HepG2 (cell line): ENCODE data around the gene KLF16. TPM values are rescaled to one million over a fixed set of nuclear protein-coding genes. Genes with fewer than 3 reads are reported as not detected.
A peak's percentile ranks its signal among the peaks of the same experiment; 100 is the strongest.

Source experiments
- BRCA1 ChIP-seq: sonication (generic); formaldehyde crosslinking; IDR thresholded peaks from 2 replicates; pipeline ENCODE4 v1.4.0; 2020; ENCODE audit warnings: missing genetic modification reagents
- BRD4 ChIP-seq: sonication (generic); formaldehyde crosslinking; IDR thresholded peaks from 2 replicates; pipeline ENCODE4 v1.4.0; 2020; ENCODE audit warnings: missing genetic modification reagents
- ELF1 ChIP-seq: sonication (generic); formaldehyde crosslinking; IDR thresholded peaks from 2 replicates; pipeline ENCODE4 v1.4.0; 2020; ENCODE audit warnings: missing genetic modification reagents
- FOXO4 ChIP-seq: sonication (generic); formaldehyde crosslinking; conservative IDR thresholded peaks from 2 replicates; pipeline ENCODE4 v1.8.1; 2023; ENCODE audit warnings: missing genetic modification reagents
- HNF4A ChIP-seq: sonication (generic); formaldehyde crosslinking; IDR thresholded peaks from 2 replicates; pipeline ENCODE4 v1.4.0; 2020; ENCODE audit warnings: missing genetic modification reagents
- HNF4G ChIP-seq, 2 experiments: sonication (generic) in 1 of 2; formaldehyde crosslinking in 1 of 2; IDR thresholded peaks; 2 replicates each; pipeline versions ENCODE4 v1.4.0 to v1.6.1; 2011 to 2020; ENCODE audit warnings: borderline replicate concordance in 2 of 2, low read depth in 2 of 2, mild to moderate bottlenecking in 2 of 2, low read length in 1 of 2, missing genetic modification reagents in 1 of 2, moderate library complexity in 1 of 2
- MZF1 ChIP-seq: sonication (generic); formaldehyde crosslinking; IDR thresholded peaks from 2 replicates; pipeline ENCODE4 v1.8.1; 2023; ENCODE audit warnings: mild to moderate bottlenecking, missing genetic modification reagents, borderline replicate concordance
- NFYB ChIP-seq: sonication (generic); formaldehyde crosslinking; IDR thresholded peaks from 2 replicates; pipeline ENCODE4 v1.4.0; 2020; ENCODE audit warnings: missing genetic modification reagents
- RELA ChIP-seq: sonication (generic); formaldehyde crosslinking; IDR thresholded peaks from 2 replicates; pipeline ENCODE4 v1.4.0; 2020; ENCODE audit warnings: missing genetic modification reagents
- RFX3 ChIP-seq: IDR thresholded peaks from 2 replicates; pipeline ENCODE4 v1.6.1; 2016; ENCODE audit warnings: missing biosample characterization, missing genetic modification reagents
- SMAD9 ChIP-seq: sonication (generic); formaldehyde crosslinking; IDR thresholded peaks from 2 replicates; pipeline ENCODE4 v1.5.1; 2020; ENCODE audit warnings: mild to moderate bottlenecking, missing genetic modification reagents
- SP1 ChIP-seq, 2 experiments: fragments of 450-650 bp in 1 of 2; sonication (generic) in 1 of 2; formaldehyde crosslinking in 1 of 2; IDR thresholded peaks; 2 replicates each; pipeline versions ENCODE4 v1.4.0 to v1.6.1; 2016 to 2020; ENCODE audit warnings: missing genetic modification reagents in 1 of 2
- ZEB1 ChIP-seq: IDR thresholded peaks from 2 replicates; pipeline ENCODE4 v1.6.1; 2012; ENCODE audit warnings: mild to moderate bottlenecking, low read depth, inconsistent platforms; ENCODE audit not compliant: insufficient replicate concordance
- ZFP41 ChIP-seq: sonication (generic); formaldehyde crosslinking; IDR thresholded peaks from 2 replicates; pipeline ENCODE4 v1.4.0; 2020; ENCODE audit warnings: mild to moderate bottlenecking, missing genetic modification reagents, borderline replicate concordance
- ZMYM2 ChIP-seq: sonication (generic); formaldehyde crosslinking; IDR thresholded peaks from 2 replicates; pipeline ENCODE4 v1.8.0; 2022; ENCODE audit warnings: mild to moderate bottlenecking, missing genetic modification reagents
- ZNF225 ChIP-seq: sonication (generic); formaldehyde crosslinking; IDR thresholded peaks from 2 replicates; pipeline ENCODE4 v1.4.0; 2020; ENCODE audit warnings: mild to moderate bottlenecking, missing genetic modification reagents
- ZNF800 ChIP-seq: sonication (generic); formaldehyde crosslinking; IDR thresholded peaks from 2 replicates; pipeline ENCODE4 v1.4.0; 2020; ENCODE audit warnings: missing genetic modification reagents
- polyA plus RNA-seq, 8 experiments: library from polyadenylated mRNA; depleted of rRNA in 3 of 8; stranded (reverse) in 7 of 8; unstranded in 1 of 8; fragments of >200 nt; fragmentation: Illumina TruSeq in 4 of 8; extraction: Trizol in 4 of 8; gene quantifications; 2 replicates each; pipeline versions ENCODE4 v1.2.1 to v1.2.3, GENCODE V29; 2011 to 2016; ENCODE audit warnings: low read depth in 4 of 8, missing spikeins in 1 of 8, mixed read lengths in 1 of 8; ENCODE audit not compliant: insufficient read depth in 1 of 8
- total RNA-seq, 5 experiments: library from RNA; depleted of rRNA; stranded (reverse); fragments of >200 nt; fragmentation: Illumina TruSeq; extraction: Trizol; gene quantifications; 2 replicates each; pipeline ENCODE4 v1.2.3, GENCODE V29; 2016; ENCODE audit warnings: low read depth in 1 of 5
- TF ChIP-seq, protein P1 (sequence below): sonication (generic); formaldehyde crosslinking; IDR thresholded peaks from 2 replicates; pipeline ENCODE4 v1.4.0; 2020; ENCODE audit warnings: missing genetic modification reagents, borderline replicate concordance
- TF ChIP-seq, protein P2 (sequence below): sonication (generic); formaldehyde crosslinking; IDR thresholded peaks from 2 replicates; pipeline ENCODE4 v1.5.0; 2020; ENCODE audit warnings: missing genetic modification reagents

KLF16 gene
- total and polyA plus RNA-seq, 2 of the 13 experiments (the other 11 are each of a cell fraction or from before 2014, with no cell fraction given) = 3.5 to 6.7 TPM

DNA sequence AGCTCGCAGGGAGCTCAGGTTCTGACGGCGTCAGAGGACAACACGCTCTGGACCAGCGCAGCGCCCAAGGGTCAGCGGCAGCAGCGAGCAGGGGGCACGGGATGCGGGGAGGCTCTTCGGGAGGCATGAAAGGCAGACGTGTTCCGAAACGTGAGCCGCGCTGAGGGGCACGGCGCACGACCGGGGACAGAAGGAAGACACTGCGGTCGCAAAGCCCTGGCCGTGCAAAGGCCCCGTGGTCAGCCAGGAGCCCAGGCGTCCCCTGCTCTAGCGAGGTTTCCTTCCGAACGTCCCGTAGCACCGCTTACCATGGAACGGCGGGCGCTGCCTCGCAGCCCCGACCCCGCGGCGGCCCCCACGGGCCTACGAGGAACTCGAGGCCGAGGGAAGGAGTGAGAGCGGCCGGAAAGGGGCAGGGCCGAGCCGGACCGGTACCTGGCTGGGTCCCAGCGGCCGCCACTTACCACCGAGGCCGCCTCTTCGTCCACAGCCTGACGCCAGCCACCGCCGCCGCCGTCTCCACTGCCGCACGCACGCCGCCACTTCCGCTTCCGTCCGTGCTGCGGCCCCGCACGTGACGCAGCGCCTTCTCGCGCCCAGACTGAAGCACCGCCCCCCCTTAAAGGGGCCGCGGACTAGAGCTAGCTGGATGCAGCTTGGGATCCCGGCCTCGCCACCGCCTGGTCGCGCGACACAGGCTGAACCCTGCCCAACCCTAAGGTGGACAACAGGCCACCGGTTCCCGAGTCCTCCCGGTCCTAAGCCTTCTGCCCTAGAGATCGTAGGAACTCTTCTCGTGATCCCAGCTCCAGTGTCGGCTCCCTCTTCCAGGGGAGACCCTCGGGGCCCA is 12.5 kb upstream of the KLF16 start (continued):
- TF ChIP-seq ZNF800 (CRISPR knock-in tag) (0 out of 2 replicates have a peak, but pooled peaks have one; percentile 76), SMAD9 (CRISPR knock-in tag) (no peak), ELF1 (CRISPR knock-in tag) (peak; percentile 96), ZEB1 (peak; percentile 37), ZFP41 (CRISPR knock-in tag) (no peak; the same call in 1 of the 2 replicates), ZMYM2 (CRISPR knock-in tag) (0 out of 2 replicates have a peak, but pooled peaks have one; percentile 49), BRCA1 (CRISPR knock-in tag) (peak; percentile 64; the same call in 1 of the 2 replicates), SP1 (IDR thresholded peaks at IDR 0.05) (no peak), SP1 (CRISPR knock-in tag; IDR thresholded peaks at IDR 0.05) (peak; percentile 96), ZNF225 (CRISPR knock-in tag) (peak; percentile 56; the same call in 1 of the 2 replicates), FOXO4 (CRISPR knock-in tag) (no peak), MZF1 (CRISPR knock-in tag) (no peak), HNF4A (CRISPR knock-in tag) (no peak), BRD4 (CRISPR knock-in tag) (peak; percentile 78), HNF4G (IDR thresholded peaks at IDR 0.05; ENCODE audit: borderline replicate concordance, low read depth, low read length) (no peak), HNF4G (CRISPR knock-in tag; IDR thresholded peaks at IDR 0.05; ENCODE audit: borderline replicate concordance, low read depth) (no peak), RELA (peak; percentile 96), NFYB (CRISPR knock-in tag) (no peak), RFX3 (CRISPR knock-in tag) (no peak)
- TF ChIP-seq, protein P1, sequence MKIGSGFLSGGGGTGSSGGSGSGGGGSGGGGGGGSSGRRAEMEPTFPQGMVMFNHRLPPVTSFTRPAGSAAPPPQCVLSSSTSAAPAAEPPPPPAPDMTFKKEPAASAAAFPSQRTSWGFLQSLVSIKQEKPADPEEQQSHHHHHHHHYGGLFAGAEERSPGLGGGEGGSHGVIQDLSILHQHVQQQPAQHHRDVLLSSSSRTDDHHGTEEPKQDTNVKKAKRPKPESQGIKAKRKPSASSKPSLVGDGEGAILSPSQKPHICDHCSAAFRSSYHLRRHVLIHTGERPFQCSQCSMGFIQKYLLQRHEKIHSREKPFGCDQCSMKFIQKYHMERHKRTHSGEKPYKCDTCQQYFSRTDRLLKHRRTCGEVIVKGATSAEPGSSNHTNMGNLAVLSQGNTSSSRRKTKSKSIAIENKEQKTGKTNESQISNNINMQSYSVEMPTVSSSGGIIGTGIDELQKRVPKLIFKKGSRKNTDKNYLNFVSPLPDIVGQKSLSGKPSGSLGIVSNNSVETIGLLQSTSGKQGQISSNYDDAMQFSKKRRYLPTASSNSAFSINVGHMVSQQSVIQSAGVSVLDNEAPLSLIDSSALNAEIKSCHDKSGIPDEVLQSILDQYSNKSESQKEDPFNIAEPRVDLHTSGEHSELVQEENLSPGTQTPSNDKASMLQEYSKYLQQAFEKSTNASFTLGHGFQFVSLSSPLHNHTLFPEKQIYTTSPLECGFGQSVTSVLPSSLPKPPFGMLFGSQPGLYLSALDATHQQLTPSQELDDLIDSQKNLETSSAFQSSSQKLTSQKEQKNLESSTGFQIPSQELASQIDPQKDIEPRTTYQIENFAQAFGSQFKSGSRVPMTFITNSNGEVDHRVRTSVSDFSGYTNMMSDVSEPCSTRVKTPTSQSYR = peak; percentile 35; the same call in 1 of the 2 replicates
- TF ChIP-seq, protein P2, sequence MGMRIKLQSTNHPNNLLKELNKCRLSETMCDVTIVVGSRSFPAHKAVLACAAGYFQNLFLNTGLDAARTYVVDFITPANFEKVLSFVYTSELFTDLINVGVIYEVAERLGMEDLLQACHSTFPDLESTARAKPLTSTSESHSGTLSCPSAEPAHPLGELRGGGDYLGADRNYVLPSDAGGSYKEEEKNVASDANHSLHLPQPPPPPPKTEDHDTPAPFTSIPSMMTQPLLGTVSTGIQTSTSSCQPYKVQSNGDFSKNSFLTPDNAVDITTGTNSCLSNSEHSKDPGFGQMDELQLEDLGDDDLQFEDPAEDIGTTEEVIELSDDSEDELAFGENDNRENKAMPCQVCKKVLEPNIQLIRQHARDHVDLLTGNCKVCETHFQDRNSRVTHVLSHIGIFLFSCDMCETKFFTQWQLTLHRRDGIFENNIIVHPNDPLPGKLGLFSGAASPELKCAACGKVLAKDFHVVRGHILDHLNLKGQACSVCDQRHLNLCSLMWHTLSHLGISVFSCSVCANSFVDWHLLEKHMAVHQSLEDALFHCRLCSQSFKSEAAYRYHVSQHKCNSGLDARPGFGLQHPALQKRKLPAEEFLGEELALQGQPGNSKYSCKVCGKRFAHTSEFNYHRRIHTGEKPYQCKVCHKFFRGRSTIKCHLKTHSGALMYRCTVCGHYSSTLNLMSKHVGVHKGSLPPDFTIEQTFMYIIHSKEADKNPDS (CRISPR knock-in tag) = peak; percentile 84; the same call in 1 of the 2 replicates
